HG03378 (cell line): Measurements from ENCODE around the gene C1QC.
"Not testable (repeated sequence)": the region's sequence is repeated elsewhere in the genome, so short reads cannot be mapped to it uniquely, and the experiment has no call there.

Experiments
- ATAC-seq: cut with Tn5 transposase; IDR thresholded peaks from one replicate; pipeline ENCODE4 v1.9.1; 2021; ENCODE audit warnings: mild to moderate bottlenecking, moderate library complexity; ENCODE audit not compliant: unreplicated experiment

C1QC gene

DNA sequence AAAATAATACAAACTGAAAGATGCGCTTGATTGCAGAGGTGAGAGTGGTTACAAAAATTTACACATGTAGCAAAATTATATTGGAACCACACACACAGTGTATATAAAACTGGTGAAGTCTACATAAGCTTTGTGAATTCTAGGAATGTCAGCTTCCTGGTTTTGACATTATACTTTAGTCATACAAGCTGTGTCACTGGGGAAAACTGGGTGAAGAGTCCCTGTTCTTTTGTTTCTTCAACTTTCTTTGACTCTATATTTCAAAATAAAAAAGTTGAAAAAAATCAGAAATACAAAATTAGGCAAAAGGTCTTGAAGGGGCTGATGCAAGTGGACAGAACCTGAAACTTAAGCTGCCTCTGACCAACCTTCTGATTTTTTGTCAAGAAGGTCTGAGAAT lies 3.0 kb downstream of the C1QC start:
- no peak for ATAC-seq

DNA sequence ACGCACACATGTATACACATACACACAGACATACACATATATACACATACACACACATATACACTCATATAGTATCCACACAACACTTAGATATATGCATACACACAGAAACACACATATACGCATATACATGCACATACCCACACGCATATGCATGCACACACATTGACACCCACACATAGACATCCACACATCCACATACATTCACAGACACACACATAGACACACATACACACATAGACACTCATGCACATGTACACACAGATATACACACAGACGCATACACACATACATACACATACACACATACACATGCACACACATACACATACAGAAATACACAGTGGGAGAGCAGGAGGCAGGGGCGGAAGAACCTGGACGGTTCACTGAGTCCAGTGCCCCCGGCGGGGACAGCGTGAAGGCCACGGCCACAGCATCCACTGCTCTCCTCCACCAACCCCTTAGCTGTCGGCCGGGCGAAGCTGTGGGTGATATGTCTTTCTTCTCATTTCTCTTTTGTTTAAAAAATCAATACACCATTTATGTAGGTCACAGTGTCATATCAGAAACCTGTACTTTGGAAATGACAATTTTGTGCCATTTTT lies 6.8 kb downstream of the C1QC start:
- no peak for ATAC-seq

DNA sequence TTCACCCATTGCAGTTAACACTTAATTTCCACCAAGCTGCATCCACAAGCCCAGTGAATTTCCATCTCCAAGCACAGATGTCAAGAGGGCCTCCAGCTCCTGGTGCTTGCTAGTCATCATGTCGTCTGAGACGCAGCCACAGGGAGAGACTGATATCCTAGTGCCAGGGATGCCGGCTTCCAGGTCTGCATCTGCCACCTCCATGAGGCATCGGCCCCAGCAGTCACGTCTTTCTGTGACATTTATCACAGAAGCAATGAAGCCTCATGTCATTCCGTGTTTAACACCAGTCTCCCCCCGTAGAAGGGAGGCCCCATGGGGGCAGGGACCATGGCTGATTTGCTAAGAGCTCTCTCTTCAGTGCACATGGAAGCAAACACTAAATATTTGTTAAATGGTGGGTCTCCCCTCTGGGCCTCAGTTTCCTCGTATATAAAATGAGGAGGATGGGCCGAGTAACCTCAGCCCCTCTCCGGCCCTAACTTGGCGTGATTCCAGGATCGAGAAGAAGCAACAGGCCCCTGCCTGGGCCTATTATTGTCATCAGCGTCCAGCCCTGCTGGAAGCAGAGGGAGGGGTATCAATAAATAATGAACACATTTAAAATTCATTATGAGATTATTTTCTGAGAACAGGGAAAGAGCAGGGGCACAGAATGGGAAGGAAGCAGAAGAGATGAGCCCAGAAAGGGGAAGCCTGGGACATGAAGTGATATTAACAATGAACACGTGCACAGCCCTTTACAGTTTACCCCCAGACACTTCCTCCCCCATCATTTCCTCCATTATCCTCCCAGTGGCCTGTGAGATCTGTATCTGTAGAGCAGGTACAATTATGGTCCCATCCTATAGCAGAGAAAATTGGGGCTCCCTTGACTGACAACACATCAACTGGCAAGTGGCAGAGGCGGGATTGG lies 8.8 kb downstream of the C1QC start:
- no peak for ATAC-seq

DNA sequence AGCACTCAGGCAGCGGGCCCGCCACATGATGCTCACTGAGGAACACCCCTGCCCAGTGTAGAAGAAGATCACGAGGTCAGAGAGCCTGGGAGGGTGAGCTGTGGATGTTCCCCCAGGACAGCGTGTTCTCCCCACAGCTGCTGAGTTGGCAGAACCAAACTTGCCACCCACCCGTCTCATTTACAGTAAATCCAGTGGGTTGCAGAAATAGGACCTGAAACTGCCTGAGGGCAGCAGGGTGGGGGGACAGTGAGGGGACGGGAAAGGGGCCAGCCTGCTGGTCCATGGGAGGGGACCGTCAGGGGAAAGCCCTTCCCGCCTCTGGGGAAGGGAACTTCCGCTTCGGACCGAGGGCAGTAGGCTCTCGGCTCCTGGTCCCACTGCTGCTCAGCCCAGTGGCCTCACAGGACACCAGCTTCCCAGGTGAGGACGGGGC lies 9.5 kb downstream of the C1QC start, which contains the start of gene C1QB:
Gene C1QB, plus strand, starts transcription at position 356 of the 436 bp plus-strand sequence. CDS start 6,227 bp downstream, outside the sequence.
- ATAC-seq, result no peak

DNA sequence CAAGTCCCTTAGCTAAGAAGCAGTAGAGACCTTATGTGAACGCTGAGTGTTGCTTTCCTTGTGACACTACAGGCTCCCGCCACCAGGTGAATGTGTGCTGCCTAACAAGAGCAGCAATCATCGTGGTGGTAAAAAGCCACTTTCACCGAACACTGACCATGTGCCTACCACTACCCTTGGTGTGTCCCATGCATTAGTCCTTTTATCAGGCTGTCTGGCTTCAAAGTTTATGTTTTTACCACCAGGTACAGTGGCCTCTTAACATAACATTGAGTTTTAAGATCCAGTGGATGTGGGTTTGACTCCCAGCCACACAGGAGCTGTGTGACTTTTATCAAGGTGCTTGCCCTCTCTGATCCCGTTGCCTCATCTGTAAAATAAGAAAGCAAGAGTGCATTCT lies 11.3 kb downstream of the C1QC start:
- ATAC-seq, result no peak

DNA sequence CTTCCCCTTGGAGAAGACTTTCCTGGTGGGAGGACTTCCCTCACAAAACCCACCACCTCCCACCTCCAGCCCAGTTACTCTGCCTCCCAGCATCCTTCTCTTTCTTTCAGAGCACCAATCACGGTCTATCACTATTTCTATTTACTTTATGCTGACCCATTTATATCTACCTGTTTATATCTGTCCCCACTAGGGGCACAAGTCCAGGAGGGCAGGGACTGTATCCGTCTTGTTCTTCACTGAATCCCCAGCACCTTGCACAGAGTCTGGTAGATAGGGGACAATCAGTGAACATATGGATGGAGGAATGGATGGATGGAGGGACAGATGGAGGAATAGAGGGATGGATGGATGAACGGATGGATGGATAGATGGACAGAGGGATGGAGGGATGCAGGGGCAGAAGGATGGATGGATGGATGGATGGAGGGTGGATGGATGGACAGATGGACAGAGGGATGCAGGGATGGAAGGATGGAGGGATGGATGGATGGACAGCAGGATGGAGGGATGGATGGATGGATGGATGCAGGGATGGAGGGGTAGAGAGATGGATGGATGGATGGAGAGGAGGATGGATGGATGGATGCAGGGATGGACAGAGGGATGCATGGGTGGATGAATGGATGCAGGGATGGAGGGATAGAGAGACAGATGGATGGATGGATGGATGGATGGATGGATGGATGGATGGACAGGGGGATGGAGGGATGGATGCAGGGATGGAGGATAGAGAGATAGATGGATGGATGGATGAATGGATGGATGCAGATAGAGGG lies 15.1 kb downstream of the C1QC start:
- ATAC-seq, result no peak

DNA sequence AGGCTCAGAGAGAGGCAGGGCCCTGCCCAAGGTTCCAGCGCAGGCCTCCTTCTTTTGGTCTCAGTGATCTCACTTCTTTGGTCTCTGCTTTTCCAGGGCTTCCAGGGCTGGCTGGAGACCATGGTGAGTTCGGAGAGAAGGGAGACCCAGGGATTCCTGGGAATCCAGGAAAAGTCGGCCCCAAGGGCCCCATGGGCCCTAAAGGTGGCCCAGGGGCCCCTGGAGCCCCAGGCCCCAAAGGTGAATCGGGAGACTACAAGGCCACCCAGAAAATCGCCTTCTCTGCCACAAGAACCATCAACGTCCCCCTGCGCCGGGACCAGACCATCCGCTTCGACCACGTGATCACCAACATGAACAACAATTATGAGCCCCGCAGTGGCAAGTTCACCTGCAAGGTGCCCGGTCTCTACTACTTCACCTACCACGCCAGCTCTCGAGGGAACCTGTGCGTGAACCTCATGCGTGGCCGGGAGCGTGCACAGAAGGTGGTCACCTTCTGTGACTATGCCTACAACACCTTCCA lies 17.3 kb downstream of the C1QC start:
- no peak for ATAC-seq

DNA sequence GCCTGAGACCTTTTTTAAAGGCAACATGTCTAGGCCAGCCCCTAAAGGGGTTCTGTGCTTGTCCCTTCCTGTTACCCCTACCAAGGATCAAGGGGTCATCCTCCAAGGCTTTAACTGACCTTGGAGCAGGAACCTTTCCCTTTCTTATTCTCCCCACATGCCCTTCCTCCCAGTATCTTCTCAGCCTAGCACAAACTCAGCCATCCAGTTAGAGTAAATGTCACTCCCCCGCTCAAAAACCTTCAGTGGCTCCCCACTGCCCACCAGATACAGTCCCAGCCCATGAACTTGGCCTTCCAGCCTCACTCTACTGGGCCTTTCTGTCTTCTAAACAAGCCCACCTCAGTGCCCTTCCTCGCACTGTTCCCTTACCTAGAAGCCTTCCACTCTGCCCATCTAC lies 18.4 kb downstream of the C1QC start:
- ATAC-seq, result no peak

DNA sequence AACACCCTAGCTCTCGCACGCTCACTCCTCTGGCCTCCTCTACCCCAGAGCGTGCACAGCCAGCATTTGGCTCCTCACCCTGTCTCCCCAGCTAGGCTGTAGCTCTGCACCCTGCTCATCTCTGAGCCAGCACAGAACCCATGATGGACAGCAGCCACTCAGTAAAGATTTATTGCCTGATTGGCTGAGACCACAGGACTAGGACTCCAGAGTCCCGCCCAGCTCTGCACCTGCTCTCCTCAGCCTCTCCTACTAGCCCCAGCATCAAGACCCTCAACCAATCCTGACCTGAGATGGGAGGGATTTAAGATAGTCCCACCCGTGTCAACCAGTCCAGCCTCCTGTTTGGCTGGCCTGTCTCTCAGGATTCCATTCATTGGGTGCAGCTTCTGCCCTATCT lies 18.9 kb downstream of the C1QC start:
- no peak for ATAC-seq

DNA sequence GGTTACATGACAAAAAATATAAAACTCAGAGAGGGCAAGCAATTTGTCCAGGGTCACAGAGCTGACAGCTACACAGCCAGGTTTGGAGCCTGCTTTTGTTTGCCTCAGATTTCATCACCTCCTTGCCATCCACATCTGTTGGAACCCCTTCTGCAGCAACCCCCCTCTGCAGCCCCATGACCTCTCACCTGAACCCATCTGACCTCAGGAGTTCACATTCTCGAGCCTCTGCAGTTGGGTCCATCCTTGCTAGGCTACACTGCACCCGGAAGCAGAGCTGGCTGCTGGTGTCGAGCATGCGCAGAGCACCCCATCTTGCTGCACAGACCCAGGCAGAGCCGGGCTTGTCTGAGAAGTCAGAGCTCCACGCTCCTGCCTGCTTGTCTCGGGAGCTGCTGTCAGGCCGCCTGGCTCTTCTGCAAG lies 19.6 kb downstream of the C1QC start:
- no peak for ATAC-seq

DNA sequence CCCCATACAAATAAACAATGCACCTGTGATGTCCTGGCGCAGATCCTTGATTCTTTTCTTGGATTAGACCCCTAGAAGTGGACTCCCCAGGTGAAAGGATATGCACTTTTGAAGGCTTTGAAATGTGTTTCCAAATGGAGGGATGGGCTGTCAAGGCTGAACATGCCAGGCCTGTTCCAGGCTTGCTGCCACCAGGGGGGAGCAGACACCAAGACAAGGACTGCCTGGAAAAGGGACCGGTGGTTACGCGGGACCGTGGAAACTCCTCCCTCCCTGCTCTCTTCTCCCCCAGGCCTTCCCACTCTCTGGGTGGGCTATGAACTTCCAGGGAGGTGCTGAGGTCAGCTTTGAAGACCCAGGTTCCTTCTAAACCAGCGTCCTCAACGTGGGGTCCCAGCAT lies 22.3 kb downstream of the C1QC start:
- no peak for ATAC-seq

DNA sequence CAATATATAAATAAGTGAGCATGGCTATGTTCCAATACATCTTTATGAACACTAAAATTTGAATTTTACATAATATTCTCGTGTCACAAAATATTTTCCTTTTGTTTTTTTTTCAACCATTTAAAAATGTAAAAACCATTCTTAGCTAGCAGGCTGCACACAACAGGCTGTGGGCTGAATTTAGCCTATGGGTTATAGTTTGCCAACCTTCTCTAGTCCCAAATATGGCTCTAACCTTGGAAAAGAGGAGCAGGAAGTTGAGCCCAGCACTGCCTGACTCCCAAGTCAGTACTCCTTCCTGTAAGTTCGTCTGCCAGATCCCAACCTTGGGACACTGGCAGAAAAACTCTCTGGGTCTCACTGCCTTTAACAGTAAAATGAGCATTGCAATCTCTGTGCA lies 23.0 kb downstream of the C1QC start:
- no peak for ATAC-seq

DNA sequence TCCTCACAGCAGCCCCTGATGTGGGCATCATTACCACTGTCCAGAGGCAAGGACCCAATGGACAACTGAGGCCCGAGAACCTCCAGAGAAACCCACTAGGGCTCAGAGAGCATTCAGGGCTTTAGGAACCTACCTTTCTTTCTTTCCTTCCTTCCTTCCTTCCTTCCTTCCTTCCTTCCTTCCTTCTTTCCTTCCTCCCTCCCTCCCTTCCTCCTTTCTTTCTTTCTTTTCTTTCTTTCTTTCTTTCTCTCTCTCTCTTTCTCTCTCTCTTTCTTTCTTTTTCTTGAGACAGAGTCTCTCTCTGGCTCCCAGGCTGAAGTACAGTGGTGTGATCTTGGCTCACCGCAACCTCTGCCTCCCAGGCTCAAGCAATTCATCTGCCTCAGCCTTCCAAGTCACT lies 25.4 kb downstream of the C1QC start:
- ATAC-seq, result not testable (repeated sequence)

DNA sequence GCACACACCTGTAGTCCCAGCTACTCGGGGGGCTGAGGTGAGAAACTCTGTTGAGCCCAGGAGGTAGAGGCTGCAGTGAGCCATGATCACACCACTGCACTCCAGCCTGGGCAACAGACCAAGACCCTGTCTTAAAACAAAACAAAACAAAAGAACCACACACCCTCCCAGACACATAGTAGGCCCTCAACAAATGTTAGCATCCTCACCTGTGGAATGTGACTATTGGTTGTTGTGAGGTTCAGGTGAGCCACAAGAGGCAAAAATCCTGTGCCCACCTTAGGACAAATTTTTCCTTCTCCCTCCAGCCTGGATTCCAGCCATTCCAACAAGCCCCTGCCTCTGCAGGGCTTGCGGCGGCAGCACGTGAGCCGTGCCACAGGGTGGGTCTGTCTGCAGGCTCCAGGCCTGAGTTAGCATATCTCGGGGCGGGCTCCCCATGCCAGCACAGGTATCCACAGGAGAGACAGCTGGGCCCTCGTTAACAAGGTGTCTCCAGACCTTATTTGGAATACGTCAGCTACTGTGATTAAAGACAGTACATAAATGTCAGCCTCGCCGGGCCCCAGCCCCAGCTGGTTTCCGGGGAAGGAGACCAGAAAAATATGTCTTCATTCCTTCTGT lies 27.0 kb downstream of the C1QC start:
- ATAC-seq, result no peak

DNA sequence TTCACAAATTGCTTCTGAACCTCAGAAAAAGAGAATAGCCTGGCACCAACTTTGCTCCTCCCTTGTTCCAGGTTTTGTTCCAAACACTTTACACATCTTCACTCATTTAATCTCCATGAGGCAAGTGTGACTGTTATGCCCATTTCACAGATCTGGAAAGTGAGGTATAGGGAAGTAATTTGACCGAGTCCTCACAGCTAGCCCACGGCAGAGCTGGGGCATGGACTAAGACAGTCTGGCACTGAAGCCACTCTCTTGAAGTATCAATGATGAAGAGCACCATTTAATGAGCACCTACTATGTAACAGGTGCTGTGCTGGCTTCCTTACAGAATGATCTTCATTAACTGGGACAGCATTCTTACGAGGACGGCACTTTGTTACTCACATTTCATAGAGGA lies 28.6 kb downstream of the C1QC start:
- ATAC-seq, result no peak

DNA sequence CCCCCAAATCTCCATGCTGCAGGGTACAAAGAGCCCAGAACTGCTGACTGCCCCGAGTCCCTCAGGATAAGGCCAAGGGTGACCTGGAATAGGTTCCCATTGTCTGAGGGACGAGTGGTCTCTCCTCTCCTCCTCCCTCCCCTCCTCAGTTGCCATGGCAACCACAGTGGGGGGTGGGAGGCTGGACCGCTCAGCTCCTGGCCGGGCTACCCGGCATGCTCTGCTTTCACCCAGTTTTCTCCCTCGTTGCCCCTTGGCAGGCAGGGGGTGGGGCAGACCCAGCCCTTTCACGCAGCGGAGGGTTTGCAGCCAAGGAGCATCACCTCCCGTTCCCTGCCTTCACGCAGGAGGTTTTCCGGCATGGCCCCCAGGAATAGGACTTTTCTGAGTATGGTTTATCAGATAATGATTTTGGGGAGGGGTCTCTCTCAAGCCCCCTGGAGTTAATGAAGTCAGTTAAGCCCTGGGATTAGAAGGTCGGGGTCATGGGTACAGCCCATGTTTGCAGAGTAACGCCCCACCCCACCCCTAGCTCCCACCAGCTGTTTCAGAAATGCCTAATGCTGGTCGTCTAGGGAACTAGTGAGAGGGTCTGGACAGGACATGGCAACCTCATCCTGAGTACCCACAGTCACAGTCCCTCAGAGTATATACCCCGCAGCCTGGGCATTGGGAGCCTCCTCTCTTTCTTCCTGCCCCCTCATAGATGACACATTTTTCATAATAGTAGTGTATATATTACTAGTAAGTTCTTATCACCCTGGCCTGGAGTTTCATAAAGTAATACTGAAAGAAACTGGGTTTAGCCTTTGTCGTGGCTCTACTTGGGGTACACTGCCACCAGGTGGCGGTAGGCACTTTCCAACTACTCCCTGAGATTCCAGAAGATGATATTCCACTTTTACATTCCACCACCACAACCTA lies 30.3 kb downstream of the C1QC start:
- ATAC-seq, result no peak

DNA sequence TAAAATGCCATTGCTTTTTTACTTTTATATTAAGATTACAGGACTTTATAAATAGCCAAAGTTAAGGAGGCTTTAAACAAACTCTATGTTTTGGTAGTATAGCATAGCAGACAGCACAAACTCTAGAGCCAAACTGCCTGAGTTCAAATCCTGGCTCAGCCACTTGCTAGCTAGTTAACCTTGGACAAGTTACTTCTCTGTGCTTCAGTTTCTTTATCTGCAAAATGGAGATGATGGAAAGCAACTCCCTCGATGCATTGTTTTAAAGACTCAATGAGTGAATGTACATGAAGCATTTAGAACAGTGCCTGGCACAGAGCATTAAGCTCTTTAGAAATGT lies 30.9 kb downstream of the C1QC start:
- no peak for ATAC-seq

DNA sequence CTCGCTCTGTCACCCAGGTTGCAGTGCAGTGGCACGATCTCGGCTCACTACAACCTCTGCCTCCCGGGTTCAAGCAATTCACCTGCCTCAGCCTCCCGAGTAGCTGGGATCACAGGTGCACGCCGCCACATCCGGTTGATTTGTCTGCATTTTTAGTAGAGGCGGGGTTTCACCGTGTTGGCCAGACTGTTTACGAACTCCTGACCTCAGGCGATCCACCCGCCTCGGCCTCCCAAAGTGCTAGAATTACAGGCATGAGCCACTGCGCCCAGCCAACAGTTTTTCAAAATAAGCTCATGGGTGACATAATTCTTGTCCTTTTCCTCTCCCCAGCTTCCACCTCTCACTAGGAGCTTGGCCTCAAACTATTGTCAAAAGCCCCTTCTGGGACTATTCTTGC lies 32.7 kb downstream of the C1QC start:
- not testable (repeated sequence) for ATAC-seq

DNA sequence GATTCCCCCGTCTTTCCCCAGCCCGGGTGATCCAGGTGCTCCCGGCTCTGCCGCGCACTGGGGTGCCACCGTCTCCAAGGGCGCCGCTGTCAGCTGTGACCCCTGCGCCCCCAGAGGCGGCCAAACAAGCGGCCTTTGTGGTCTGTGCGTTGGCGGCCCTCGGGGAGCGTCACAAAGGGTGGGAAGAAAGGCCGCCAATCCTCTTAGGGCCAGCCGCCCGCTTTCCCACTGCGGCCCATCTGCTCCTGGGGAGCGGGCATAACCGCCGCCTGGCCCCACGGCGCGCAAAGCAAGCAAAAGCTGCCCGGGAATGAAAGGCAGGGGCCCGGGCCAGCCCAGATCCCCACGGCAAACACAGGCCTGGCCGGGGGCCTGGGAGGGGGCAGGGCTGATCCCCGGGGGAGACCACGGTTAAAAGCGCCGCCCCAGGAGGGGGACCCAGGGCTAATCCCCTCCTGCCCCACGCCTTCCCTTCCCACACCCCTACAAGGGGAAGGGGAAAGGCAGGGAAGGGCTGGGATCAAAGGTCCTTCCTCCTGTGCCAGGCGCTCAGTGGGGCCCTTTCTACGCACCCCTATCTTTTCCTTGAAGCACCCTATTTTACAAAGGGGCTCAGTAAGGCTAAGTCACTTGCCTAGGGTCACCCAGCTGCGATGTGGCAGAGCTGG lies 33.6 kb downstream of the C1QC start:
- no peak for ATAC-seq
